Breast epithelium (tissue), 3 donors: ENCODE results near the gene RNLS.

ENCODE experiments used
- POLR2A ChIP-seq: fragments of 450-650 bp; IDR thresholded peaks from one replicate; pipeline ENCODE4 v1.6.1; 2016; ENCODE audit warnings: antibody characterized with exemption, mild to moderate bottlenecking, moderate library complexity
- TF ChIP-seq, protein P1 (sequence below), 3 donors: fragments of 450-650 bp; IDR thresholded peaks; one replicate each; pipeline ENCODE4 v1.5.1; 2016 to 2017; ENCODE audit warnings: antibody characterized with exemption in 3 of 3, mild to moderate bottlenecking in 3 of 3, moderate library complexity in 3 of 3

DNA sequence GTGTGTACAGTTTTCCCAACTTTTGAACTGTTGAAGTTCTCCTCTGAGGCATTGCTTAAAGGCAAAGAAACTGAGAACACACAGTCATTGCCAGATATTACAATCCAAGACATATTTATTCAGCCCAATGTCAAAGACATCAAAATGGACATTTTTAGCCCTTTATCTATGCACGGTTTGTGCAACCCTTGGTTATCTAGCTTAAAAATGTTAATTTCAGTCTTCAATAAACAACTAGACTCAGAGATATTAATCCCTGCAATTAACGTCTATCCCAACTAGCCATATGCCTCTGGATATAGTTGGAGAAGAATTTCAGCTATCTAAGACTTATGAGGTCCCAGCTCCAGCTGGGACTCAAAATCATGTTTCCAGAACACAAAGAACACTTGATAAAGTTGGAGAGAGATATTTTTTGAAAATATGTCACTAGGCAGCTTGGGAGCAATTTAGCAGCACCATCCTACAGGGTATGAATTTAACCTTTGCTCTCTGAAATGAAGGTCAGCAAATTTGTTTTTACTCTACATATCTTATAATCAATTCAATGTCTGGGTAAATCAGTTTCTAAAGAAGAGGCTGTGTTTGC lies 357.0 kb downstream of the RNLS start:
- no peak for TF ChIP-seq POLR2A
- TF ChIP-seq, protein P1, sequence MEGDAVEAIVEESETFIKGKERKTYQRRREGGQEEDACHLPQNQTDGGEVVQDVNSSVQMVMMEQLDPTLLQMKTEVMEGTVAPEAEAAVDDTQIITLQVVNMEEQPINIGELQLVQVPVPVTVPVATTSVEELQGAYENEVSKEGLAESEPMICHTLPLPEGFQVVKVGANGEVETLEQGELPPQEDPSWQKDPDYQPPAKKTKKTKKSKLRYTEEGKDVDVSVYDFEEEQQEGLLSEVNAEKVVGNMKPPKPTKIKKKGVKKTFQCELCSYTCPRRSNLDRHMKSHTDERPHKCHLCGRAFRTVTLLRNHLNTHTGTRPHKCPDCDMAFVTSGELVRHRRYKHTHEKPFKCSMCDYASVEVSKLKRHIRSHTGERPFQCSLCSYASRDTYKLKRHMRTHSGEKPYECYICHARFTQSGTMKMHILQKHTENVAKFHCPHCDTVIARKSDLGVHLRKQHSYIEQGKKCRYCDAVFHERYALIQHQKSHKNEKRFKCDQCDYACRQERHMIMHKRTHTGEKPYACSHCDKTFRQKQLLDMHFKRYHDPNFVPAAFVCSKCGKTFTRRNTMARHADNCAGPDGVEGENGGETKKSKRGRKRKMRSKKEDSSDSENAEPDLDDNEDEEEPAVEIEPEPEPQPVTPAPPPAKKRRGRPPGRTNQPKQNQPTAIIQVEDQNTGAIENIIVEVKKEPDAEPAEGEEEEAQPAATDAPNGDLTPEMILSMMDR (IDR thresholded peaks at IDR 0.05), result no peak
